ENCODE data around the gene FAM53B.

DNA sequence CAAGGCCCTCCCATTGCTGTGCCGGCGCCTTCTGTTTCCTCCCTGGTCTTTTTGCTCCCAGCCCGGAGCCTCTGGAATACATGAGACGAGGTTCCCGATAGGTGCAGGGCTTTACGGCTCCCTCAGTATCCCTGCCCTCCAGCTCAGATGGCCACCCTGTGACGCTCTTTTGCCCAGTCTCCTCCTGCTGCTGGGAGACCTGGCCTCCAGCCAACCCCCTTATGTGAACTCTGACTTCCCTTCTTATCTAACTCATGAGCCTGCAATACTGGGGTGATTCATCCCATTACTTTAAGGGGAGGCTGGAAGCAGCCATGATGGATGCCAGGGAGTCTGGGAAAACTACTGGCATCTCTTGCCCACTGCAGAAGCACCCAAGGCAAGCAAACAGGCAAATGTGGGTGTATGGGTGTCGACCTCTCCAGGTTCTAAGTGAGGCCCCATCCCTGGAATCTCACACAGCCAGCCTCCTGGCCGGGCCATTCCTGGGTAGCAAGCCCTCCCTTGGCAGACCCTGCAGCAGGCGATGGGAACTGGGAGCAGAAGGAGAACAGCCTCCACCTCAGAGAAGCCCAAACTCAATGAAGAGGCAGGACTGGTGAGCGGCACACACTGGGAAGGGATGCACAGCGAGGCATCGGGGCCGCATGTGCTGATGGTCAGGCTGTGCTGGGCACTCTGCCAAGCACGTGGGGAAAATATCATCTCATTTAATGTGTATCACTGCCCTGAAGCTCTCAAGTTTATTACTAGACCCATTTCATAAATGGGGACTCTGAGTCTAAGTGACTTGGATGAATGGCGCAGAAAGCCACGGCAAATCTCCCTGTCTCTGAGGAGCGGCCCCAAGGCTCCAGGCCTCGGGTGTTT, 97.5 kb downstream of the FAM53B start:
- TF ChIP-seq, protein P1, sequence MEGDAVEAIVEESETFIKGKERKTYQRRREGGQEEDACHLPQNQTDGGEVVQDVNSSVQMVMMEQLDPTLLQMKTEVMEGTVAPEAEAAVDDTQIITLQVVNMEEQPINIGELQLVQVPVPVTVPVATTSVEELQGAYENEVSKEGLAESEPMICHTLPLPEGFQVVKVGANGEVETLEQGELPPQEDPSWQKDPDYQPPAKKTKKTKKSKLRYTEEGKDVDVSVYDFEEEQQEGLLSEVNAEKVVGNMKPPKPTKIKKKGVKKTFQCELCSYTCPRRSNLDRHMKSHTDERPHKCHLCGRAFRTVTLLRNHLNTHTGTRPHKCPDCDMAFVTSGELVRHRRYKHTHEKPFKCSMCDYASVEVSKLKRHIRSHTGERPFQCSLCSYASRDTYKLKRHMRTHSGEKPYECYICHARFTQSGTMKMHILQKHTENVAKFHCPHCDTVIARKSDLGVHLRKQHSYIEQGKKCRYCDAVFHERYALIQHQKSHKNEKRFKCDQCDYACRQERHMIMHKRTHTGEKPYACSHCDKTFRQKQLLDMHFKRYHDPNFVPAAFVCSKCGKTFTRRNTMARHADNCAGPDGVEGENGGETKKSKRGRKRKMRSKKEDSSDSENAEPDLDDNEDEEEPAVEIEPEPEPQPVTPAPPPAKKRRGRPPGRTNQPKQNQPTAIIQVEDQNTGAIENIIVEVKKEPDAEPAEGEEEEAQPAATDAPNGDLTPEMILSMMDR (IDR thresholded peaks at IDR 0.05), result no peak
- peak in 1 of 4 donors; percentile 58 for TF ChIP-seq POLR2AphosphoS5 (IDR thresholded peaks at IDR 0.05)
